ENCODE measurements around the gene ACACA.
"Not testable (repeated sequence)": the region's sequence is repeated elsewhere in the genome, so short reads cannot be mapped to it uniquely, and the experiment has no call there.

The ACACA gene

DNA sequence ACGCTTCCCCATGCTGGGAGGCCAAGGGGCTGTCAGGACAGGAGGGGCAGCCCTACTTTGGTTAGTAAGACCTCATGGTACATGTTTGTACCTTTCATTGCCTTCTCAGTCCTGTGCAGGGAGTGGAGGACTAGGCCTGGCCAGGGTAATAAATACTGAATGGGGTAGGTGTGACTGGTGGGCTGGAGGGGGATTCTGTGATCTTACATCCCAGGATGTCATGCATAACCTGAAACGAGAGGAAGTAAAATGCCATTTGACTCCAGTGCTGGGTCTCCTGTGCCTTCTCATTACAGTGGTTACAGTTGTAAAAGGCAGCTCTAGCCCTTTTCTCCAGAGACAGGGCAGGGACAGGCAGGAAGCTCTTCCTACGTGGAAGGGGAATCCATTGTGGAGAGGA, 319.7 kb downstream of the ACACA start:
- peaks cover 7% of the 10 kb centered on the region for H3K36me3 ChIP-seq (ENCODE audit: control insufficient read depth, insufficient read depth, low read length)
- H3K9ac ChIP-seq (ENCODE audit: low read length), result no peak overlapping the region
- peaks cover 7% of the 10 kb centered on the region for H3K4me1 ChIP-seq (ENCODE audit: control insufficient read depth, insufficient read depth, low read length)
- H3K4me3 ChIP-seq (ENCODE audit: low read length), result no peak overlapping the region
- H3K27ac ChIP-seq (ENCODE audit: low read depth, low read length), result no peak overlapping the region
- H3K27me3 ChIP-seq (ENCODE audit: control insufficient read depth, insufficient read depth, low read length), result no peaks in the 10 kb centered on the region

DNA sequence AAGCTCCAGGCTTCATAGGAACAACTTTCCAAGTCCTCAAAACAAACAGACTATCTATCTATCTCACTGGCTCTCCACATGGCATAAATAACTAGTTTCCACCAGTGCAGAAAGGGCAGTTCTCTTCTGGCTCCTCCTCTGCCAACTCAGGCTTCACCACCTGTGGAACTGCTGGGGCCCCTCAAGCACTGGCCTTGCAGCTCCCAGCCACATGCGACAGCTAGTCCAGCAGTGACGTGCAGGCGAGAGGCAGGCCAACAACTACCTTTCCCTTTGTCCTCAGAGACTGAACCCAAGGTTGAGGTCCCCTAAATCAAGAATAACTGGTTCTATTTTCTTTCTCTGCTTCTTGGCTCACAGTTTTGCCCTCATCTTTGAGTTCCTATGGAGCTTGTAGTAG, 320.3 kb downstream of the ACACA start:
- Histone ChIP-seq H3K36me3 (ENCODE audit: control insufficient read depth, insufficient read depth, low read length) (peaks cover 7% of the 10 kb centered on the region), H3K27ac (ENCODE audit: low read depth, low read length) (no peak overlapping the region), H3K9ac (ENCODE audit: low read length) (no peak overlapping the region), H3K27me3 (ENCODE audit: control insufficient read depth, insufficient read depth, low read length) (no peaks in the 10 kb centered on the region), H3K4me3 (ENCODE audit: low read length) (no peak overlapping the region), H3K4me1 (ENCODE audit: control insufficient read depth, insufficient read depth, low read length) (peaks cover 7% of the 10 kb centered on the region)

DNA sequence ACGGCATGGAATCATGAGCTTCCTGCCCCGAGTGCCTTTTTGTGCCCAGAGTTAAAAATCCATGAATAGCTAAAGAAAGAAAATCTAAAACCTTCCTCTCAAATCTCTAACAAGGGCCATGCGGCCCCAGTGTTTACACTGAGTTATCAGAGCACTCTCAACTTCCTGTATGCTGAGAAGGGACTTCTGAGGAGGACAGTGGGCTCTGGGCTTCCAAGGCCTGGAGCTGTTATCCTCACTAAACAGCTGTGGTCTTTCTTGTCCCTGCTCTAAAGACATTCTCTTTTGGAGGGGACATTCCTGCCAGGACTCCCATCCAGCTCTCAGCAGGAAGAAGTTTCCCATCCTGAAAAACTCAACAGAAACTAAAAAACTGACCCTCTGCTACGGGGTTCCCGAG, 322.3 kb downstream of the ACACA start:
- Histone ChIP-seq H3K27ac (ENCODE audit: low read depth, low read length) (no peak overlapping the region), H3K9ac (ENCODE audit: low read length) (no peak overlapping the region), H3K4me3 (ENCODE audit: low read length) (no peak overlapping the region), H3K27me3 (ENCODE audit: control insufficient read depth, insufficient read depth, low read length) (no peaks in the 10 kb centered on the region), H3K4me1 (ENCODE audit: control insufficient read depth, insufficient read depth, low read length) (no peaks in the 10 kb centered on the region), H3K36me3 (ENCODE audit: control insufficient read depth, insufficient read depth, low read length) (peaks cover 7% of the 10 kb centered on the region)

- Histone ChIP-seq H3K4me3 (ENCODE audit: low read length) (no peak overlapping the region), H3K4me1 (ENCODE audit: control insufficient read depth, insufficient read depth, low read length) (no peaks in the 10 kb centered on the region), H3K27ac (ENCODE audit: low read depth, low read length) (no peak overlapping the region), H3K9ac (ENCODE audit: low read length) (no peak overlapping the region), H3K27me3 (ENCODE audit: control insufficient read depth, insufficient read depth, low read length) (no peaks in the 10 kb centered on the region), H3K36me3 (ENCODE audit: control insufficient read depth, insufficient read depth, low read length) (peaks cover 7% of the 10 kb centered on the region)
Observed at GRCh38 chr17:37083456-37083855, 323.2 kb downstream of the ACACA start.

GRCh38 chr17:37082985-37083384, 323.7 kb downstream of the ACACA start:
- peaks cover 7% of the 10 kb centered on the region for H3K36me3 ChIP-seq (ENCODE audit: control insufficient read depth, insufficient read depth, low read length)
- no peaks in the 10 kb centered on the region for H3K27me3 ChIP-seq (ENCODE audit: control insufficient read depth, insufficient read depth, low read length)
- no peaks in the 10 kb centered on the region for H3K4me1 ChIP-seq (ENCODE audit: control insufficient read depth, insufficient read depth, low read length)
- no peak overlapping the region for H3K4me3 ChIP-seq (ENCODE audit: low read length)
- no peak overlapping the region for H3K9ac ChIP-seq (ENCODE audit: low read length)
- no peak overlapping the region for H3K27ac ChIP-seq (ENCODE audit: low read depth, low read length)

DNA sequence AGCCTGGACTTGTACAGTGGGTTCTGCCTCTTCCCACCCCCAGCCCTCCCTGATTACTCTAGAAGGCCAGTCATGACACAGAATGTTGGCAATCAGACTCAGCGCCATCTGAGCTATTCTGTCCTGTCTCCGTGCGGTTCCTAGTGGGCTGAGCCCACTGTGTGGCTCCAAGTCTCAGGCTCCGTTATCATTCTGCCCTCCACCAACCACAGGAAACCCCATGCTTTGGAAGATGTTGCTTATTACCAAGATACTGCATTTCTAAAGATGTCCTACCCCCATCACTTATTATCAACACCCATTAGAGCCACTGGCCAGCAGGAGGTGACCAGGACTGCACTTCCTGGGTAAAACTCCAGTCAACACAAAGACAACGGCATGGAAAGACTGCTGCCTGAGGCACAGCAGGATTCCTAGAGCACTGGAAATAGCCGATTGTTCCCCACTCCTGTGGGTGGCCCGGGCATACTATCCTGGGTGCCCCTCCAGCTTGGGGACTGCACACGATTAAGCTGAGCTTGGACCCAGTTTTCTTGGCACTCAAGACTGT, 324.2 kb downstream of the ACACA start:
- no peak overlapping the region for H3K4me3 ChIP-seq (ENCODE audit: low read length)
- no peaks in the 10 kb centered on the region for H3K4me1 ChIP-seq (ENCODE audit: control insufficient read depth, insufficient read depth, low read length)
- no peak overlapping the region for H3K27ac ChIP-seq (ENCODE audit: low read depth, low read length)
- no peaks in the 10 kb centered on the region for H3K27me3 ChIP-seq (ENCODE audit: control insufficient read depth, insufficient read depth, low read length)
- no peak overlapping the region for H3K9ac ChIP-seq (ENCODE audit: low read length)
- H3K36me3 ChIP-seq (ENCODE audit: control insufficient read depth, insufficient read depth, low read length), result peaks cover 7% of the 10 kb centered on the region

- H3K9ac ChIP-seq (ENCODE audit: low read length), result no peak overlapping the region
- H3K27ac ChIP-seq (ENCODE audit: low read depth, low read length), result no peak overlapping the region
- H3K4me3 ChIP-seq (ENCODE audit: low read length), result no peak overlapping the region
- no peaks in the 10 kb centered on the region for H3K4me1 ChIP-seq (ENCODE audit: control insufficient read depth, insufficient read depth, low read length)
- H3K27me3 ChIP-seq (ENCODE audit: control insufficient read depth, insufficient read depth, low read length), result no peaks in the 10 kb centered on the region
- peaks cover 2% of the 10 kb centered on the region for H3K36me3 ChIP-seq (ENCODE audit: control insufficient read depth, insufficient read depth, low read length)
Observed at GRCh38 chr17:37081287-37081686, 325.3 kb downstream of the ACACA start.

DNA sequence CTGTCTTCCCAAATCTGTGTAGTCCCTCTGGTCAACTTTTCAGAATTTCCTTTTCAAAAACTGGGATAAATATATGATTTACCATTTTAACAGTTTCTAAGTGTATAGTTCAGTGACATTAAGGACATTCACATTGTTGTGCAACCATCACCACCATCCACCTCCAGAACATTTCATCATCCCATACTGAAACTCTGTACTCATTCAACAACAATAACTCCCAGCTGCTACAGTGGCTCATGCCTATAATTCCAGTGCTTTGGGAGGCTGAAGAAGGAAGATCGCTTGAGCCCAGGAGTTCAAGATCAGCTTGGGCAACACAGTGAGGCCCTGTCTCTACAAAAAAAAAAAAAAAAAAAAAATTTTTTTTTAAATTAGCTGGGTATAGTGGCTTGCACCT, 326.9 kb downstream of the ACACA start:
- Histone ChIP-seq H3K4me3 (ENCODE audit: low read length) (no peak overlapping the region), H3K27ac (ENCODE audit: low read depth, low read length) (no peak overlapping the region), H3K27me3 (ENCODE audit: control insufficient read depth, insufficient read depth, low read length) (no peaks in the 10 kb centered on the region), H3K4me1 (ENCODE audit: control insufficient read depth, insufficient read depth, low read length) (no peaks in the 10 kb centered on the region), H3K9ac (ENCODE audit: low read length) (no peak overlapping the region), H3K36me3 (ENCODE audit: control insufficient read depth, insufficient read depth, low read length) (no peaks in the 10 kb centered on the region)

DNA sequence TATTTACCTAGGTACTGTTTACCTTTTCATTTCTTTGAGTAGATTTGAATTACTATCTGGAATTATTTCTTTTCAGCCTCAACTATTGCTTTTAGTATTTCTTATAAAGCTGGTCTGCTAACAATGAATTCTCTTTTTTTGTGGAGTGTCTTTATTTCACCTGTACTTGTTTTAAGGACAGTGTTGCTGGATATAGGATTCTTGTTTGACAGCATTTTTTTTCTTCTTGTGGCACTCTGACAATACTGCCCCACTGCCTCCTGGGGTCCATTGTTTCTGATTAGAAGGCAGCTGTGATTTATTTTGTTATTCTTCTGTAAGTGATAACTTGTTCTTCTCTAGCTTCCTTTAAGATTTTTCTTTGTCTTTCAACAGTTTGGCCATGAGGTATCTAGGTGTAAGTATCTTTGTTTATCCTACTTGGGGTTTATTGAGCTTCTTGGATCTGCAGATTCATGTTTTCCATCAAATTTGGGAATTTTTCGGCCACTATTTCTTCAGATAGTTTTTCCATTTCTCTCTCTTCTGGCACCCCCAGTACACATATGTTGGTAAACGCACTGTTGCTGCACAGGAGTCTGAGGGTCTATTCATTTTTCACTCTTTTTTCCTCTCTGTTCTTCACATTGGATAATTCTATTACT, 327.4 kb downstream of the ACACA start:
- H3K27me3 ChIP-seq (ENCODE audit: control insufficient read depth, insufficient read depth, low read length), result no peaks in the 10 kb centered on the region
- no peak overlapping the region for H3K27ac ChIP-seq (ENCODE audit: low read depth, low read length)
- H3K4me3 ChIP-seq (ENCODE audit: low read length), result no peak overlapping the region
- H3K4me1 ChIP-seq (ENCODE audit: control insufficient read depth, insufficient read depth, low read length), result no peaks in the 10 kb centered on the region
- H3K9ac ChIP-seq (ENCODE audit: low read length), result no peak overlapping the region
- H3K36me3 ChIP-seq (ENCODE audit: control insufficient read depth, insufficient read depth, low read length), result no peaks in the 10 kb centered on the region

DNA sequence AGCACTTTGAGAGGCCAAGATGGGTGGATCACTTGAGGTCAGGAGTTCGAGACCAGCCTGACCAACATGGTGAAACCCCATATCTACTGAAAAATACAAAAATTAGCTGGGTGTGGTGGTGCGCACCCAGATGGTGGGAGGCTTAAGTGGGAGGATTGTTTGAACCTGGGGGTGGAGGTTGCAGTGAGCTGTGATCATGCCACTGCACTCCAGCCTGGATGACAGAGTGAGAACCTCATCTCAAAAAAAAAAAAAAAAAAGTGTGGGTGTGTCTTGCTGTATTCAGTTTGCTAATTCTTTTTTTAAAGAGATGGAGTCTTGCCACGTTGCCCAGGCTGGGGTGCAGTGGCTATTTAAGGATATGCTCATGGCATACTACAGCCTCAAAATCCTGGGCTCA, 333.2 kb downstream of the ACACA start:
- not testable (repeated sequence) for H3K4me3 ChIP-seq (ENCODE audit: low read length); H3K36me3 ChIP-seq (ENCODE audit: control insufficient read depth, insufficient read depth, low read length); H3K27ac ChIP-seq (ENCODE audit: low read depth, low read length); H3K4me1 ChIP-seq (ENCODE audit: control insufficient read depth, insufficient read depth, low read length); H3K27me3 ChIP-seq (ENCODE audit: control insufficient read depth, insufficient read depth, low read length); H3K9ac ChIP-seq (ENCODE audit: low read length)

DNA sequence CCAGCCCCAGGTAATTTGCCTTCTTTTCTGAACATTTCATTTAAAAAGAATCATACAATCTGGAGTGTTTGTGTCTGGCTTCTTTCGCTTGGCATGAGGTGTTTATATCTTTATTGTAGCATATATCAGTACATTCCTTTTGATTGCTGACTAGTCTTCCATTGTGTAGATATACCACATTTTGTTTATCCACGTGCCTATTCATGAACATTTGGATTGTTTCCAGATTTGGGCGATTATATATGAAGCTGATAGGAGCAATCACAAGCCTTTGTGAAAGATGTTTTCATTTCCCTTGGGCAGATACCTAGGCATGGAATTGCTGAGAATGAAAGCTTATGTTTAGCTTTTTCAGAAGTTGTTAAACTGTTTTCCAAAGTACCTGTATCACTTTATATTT, 337.5 kb downstream of the ACACA start:
- H3K27ac ChIP-seq (ENCODE audit: low read depth, low read length), result no peak overlapping the region
- H3K4me3 ChIP-seq (ENCODE audit: low read length), result no peak overlapping the region
- no peaks in the 10 kb centered on the region for H3K4me1 ChIP-seq (ENCODE audit: control insufficient read depth, insufficient read depth, low read length)
- H3K27me3 ChIP-seq (ENCODE audit: control insufficient read depth, insufficient read depth, low read length), result no peaks in the 10 kb centered on the region
- H3K36me3 ChIP-seq (ENCODE audit: control insufficient read depth, insufficient read depth, low read length), result no peaks in the 10 kb centered on the region
- H3K9ac ChIP-seq (ENCODE audit: low read length), result no peak overlapping the region

GRCh38 chr17:37068266-37068665, 338.4 kb downstream of the ACACA start:
- Histone ChIP-seq H3K36me3 (ENCODE audit: control insufficient read depth, insufficient read depth, low read length) (no peaks in the 10 kb centered on the region), H3K4me1 (ENCODE audit: control insufficient read depth, insufficient read depth, low read length) (no peaks in the 10 kb centered on the region), H3K9ac (ENCODE audit: low read length) (no peak overlapping the region), H3K27ac (ENCODE audit: low read depth, low read length) (no peak overlapping the region), H3K27me3 (ENCODE audit: control insufficient read depth, insufficient read depth, low read length) (no peaks in the 10 kb centered on the region), H3K4me3 (ENCODE audit: low read length) (no peak overlapping the region)

- Histone ChIP-seq H3K4me1 (ENCODE audit: control insufficient read depth, insufficient read depth, low read length) (no peaks in the 10 kb centered on the region), H3K4me3 (ENCODE audit: low read length) (no peak overlapping the region), H3K36me3 (ENCODE audit: control insufficient read depth, insufficient read depth, low read length) (no peaks in the 10 kb centered on the region), H3K9ac (ENCODE audit: low read length) (no peak overlapping the region), H3K27me3 (ENCODE audit: control insufficient read depth, insufficient read depth, low read length) (no peaks in the 10 kb centered on the region), H3K27ac (ENCODE audit: low read depth, low read length) (no peak overlapping the region)
Observed at GRCh38 chr17:37067555-37068111, 339.0 kb downstream of the ACACA start.

Measured in rectal smooth muscle tissue (tissue), 1 donor.